ENCODE data around the gene PPP1R13B. TPM values are rescaled to one million over a fixed set of nuclear protein-coding genes. Genes with fewer than 3 reads are reported as not detected.
"Not testable (repeated sequence)": the region's sequence is repeated elsewhere in the genome, so short reads cannot be mapped to it uniquely, and the experiment has no call there.

Gene PPP1R13B
- total RNA-seq: 8.6 and 8.8 TPM in 2 replicates

- intact Hi-C loops (cut with micrococcal nuclease): loop anchor here (2.0 to 5.0 kb wide), 3 partner anchors 25 to 133 kb away; partner anchors contain the start of genes XRCC3 and ZFYVE21
- Mint-ChIP-seq H3K4me3 (peak within 1 kb of the TSS; percentile 80), H3K36me3 (ENCODE audit: low read depth) (no peaks in the 10 kb centered on the region), H3K9me3 (no peaks in the 10 kb centered on the region), H3K27me3 (peaks cover 29% of the 10 kb centered on the region), H3K27ac (peak within 1 kb of the TSS; percentile 1), H3K4me1 (peaks cover 13% of the 10 kb centered on the region)
- peak; percentile 97 for DNase-seq
Measured at GRCh38 chr14:103847451-103848174, at the start of gene PPP1R13B. TSS of gene PPP1R13B (minus strand) at chr14:103847575. CDS start at chr14:103847307, 268 bp downstream.

- no peaks in the 10 kb centered on the region for H3K9me3 Mint-ChIP-seq
- no peak for DNase-seq
Measured at GRCh38 chr14:103896578-103896977, 49.2 kb upstream of the PPP1R13B start.

GRCh38 chr14:103894723-103895059 lies 47.3 kb upstream of the PPP1R13B start:
- H3K9me3 Mint-ChIP-seq: no peaks in the 10 kb centered on the region
- no peaks in the 10 kb centered on the region for H3K27me3 Mint-ChIP-seq
- no peaks in the 10 kb centered on the region for H3K36me3 Mint-ChIP-seq (ENCODE audit: low read depth)
- H3K4me3 Mint-ChIP-seq: no peak overlapping the region
- no peak for DNase-seq
- H3K27ac Mint-ChIP-seq: no peak overlapping the region
- intact Hi-C loops (cut with micrococcal nuclease): no loop called here
- no peaks in the 10 kb centered on the region for H3K4me1 Mint-ChIP-seq

More at GRCh38 chr14:103896578-103896977, 49.2 kb upstream of the PPP1R13B start:
- Mint-ChIP-seq H3K4me3 (no peak overlapping the region), H3K4me1 (peaks cover 2% of the 10 kb centered on the region), H3K27me3 (peaks cover 1% of the 10 kb centered on the region), H3K36me3 (ENCODE audit: low read depth) (no peaks in the 10 kb centered on the region), H3K27ac (no peak overlapping the region)
- intact Hi-C loops (cut with micrococcal nuclease): no loop called here

- intact Hi-C loops (cut with micrococcal nuclease): no loop called here
- H3K4me1 Mint-ChIP-seq: no peaks in the 10 kb centered on the region
- no peak for DNase-seq
Measured at GRCh38 chr14:103894034-103894722, 46.8 kb upstream of the PPP1R13B start.

GRCh38 chr14:103892247-103892646 lies 44.9 kb upstream of the PPP1R13B start:
- no peaks in the 10 kb centered on the region for H3K27me3 Mint-ChIP-seq
- no peaks in the 10 kb centered on the region for H3K4me1 Mint-ChIP-seq
- no peak overlapping the region for H3K27ac Mint-ChIP-seq
- DNase-seq: no peak
- H3K36me3 Mint-ChIP-seq (ENCODE audit: low read depth): no peaks in the 10 kb centered on the region
- H3K9me3 Mint-ChIP-seq: no peaks in the 10 kb centered on the region
- intact Hi-C loops (cut with micrococcal nuclease): no loop called here
- no peak overlapping the region for H3K4me3 Mint-ChIP-seq

More at GRCh38 chr14:103894034-103894722, 46.8 kb upstream of the PPP1R13B start:
- H3K4me3 Mint-ChIP-seq: no peak overlapping the region
- H3K27ac Mint-ChIP-seq: no peak overlapping the region
- H3K36me3 Mint-ChIP-seq (ENCODE audit: low read depth): no peaks in the 10 kb centered on the region
- no peaks in the 10 kb centered on the region for H3K9me3 Mint-ChIP-seq
- no peaks in the 10 kb centered on the region for H3K27me3 Mint-ChIP-seq

- H3K9me3 Mint-ChIP-seq: no peaks in the 10 kb centered on the region
- no peaks in the 10 kb centered on the region for H3K4me1 Mint-ChIP-seq
- no peaks in the 10 kb centered on the region for H3K36me3 Mint-ChIP-seq (ENCODE audit: low read depth)
- intact Hi-C loops (cut with micrococcal nuclease): no loop called here
- H3K4me3 Mint-ChIP-seq: no peak overlapping the region
- no peak overlapping the region for H3K27ac Mint-ChIP-seq
- no peaks in the 10 kb centered on the region for H3K27me3 Mint-ChIP-seq
- DNase-seq: no peak
Measured at GRCh38 chr14:103891667-103892215, 44.4 kb upstream of the PPP1R13B start.

GRCh38 chr14:103890821-103891666 lies 43.7 kb upstream of the PPP1R13B start:
- no peak overlapping the region for H3K27ac Mint-ChIP-seq
- intact Hi-C loops (cut with micrococcal nuclease): no loop called here
- no peaks in the 10 kb centered on the region for H3K9me3 Mint-ChIP-seq
- DNase-seq: no peak
- H3K4me1 Mint-ChIP-seq: no peaks in the 10 kb centered on the region
- H3K4me3 Mint-ChIP-seq: no peak overlapping the region
- H3K27me3 Mint-ChIP-seq: no peaks in the 10 kb centered on the region
- H3K36me3 Mint-ChIP-seq (ENCODE audit: low read depth): no peaks in the 10 kb centered on the region

- Mint-ChIP-seq H3K36me3 (ENCODE audit: low read depth) (no peaks in the 10 kb centered on the region), H3K27ac (no peak overlapping the region), H3K9me3 (no peaks in the 10 kb centered on the region), H3K4me3 (no peak overlapping the region), H3K4me1 (no peaks in the 10 kb centered on the region), H3K27me3 (no peaks in the 10 kb centered on the region)
- no peak for DNase-seq
- intact Hi-C loops (cut with micrococcal nuclease): no loop called here
Measured at GRCh38 chr14:103890052-103890371, 42.6 kb upstream of the PPP1R13B start.

- Mint-ChIP-seq H3K4me1 (no peaks in the 10 kb centered on the region), H3K27ac (no peak overlapping the region), H3K27me3 (no peaks in the 10 kb centered on the region), H3K9me3 (no peaks in the 10 kb centered on the region), H3K36me3 (ENCODE audit: low read depth) (no peaks in the 10 kb centered on the region), H3K4me3 (no peak overlapping the region)
- intact Hi-C loops (cut with micrococcal nuclease): no loop called here
- no peak for DNase-seq
Measured at GRCh38 chr14:103889313-103890051, 42.1 kb upstream of the PPP1R13B start.

GRCh38 chr14:103889002-103889312 lies 41.6 kb upstream of the PPP1R13B start:
- intact Hi-C loops (cut with micrococcal nuclease); H3K27me3 Mint-ChIP-seq; H3K27ac Mint-ChIP-seq: not testable (repeated sequence)

GRCh38 chr14:103887557-103888115 lies 40.3 kb upstream of the PPP1R13B start:
- H3K27me3 Mint-ChIP-seq: no peaks in the 10 kb centered on the region
- H3K9me3 Mint-ChIP-seq: no peaks in the 10 kb centered on the region
- no peaks in the 10 kb centered on the region for H3K4me1 Mint-ChIP-seq
- no peak overlapping the region for H3K4me3 Mint-ChIP-seq
- H3K36me3 Mint-ChIP-seq (ENCODE audit: low read depth): no peaks in the 10 kb centered on the region
- no peak for DNase-seq
- H3K27ac Mint-ChIP-seq: no peak overlapping the region
- intact Hi-C loops (cut with micrococcal nuclease): no loop called here

More at GRCh38 chr14:103889002-103889312, 41.6 kb upstream of the PPP1R13B start:
- not testable (repeated sequence) for H3K4me1 Mint-ChIP-seq; DNase-seq; H3K9me3 Mint-ChIP-seq; H3K4me3 Mint-ChIP-seq; H3K36me3 Mint-ChIP-seq (ENCODE audit: low read depth)

- no peaks in the 10 kb centered on the region for H3K9me3 Mint-ChIP-seq
- H3K4me3 Mint-ChIP-seq: no peak overlapping the region
- H3K27me3 Mint-ChIP-seq: no peaks in the 10 kb centered on the region
Measured at GRCh38 chr14:103887170-103887501, 39.8 kb upstream of the PPP1R13B start.

More at GRCh38 chr14:103887170-103887501, 39.8 kb upstream of the PPP1R13B start:
- Mint-ChIP-seq H3K36me3 (ENCODE audit: low read depth) (no peaks in the 10 kb centered on the region), H3K27ac (no peak overlapping the region), H3K4me1 (no peaks in the 10 kb centered on the region)
- no peak for DNase-seq
- intact Hi-C loops (cut with micrococcal nuclease): no loop called here

All from activated CD4-positive, alpha-beta T cell treated with anti-CD3 and anti-CD28 coated beads, Interleukin-2, amount 10 ng/mL, durations not matched to agents 24 days and 14 days (primary cell).